HL-60 (cell line): Measurements from ENCODE around the gene UBE2J2.

Experiments used
- DNase-seq, 2 experiments: peaks; one replicate each; pipeline ENCODE4 v3.0.0-alpha.2; 2010 to 2020; ENCODE audit warnings: low read depth in 1 of 2, low spot score in 1 of 2
- H3K27ac ChIP-seq: fragments of 250-450 bp; sonication (Bioruptor Pico); replicated peaks from 2 replicates; pipeline ENCODE4 v1.5.1; 2020; ENCODE audit warnings: mild to moderate bottlenecking, moderate library complexity
- H3K27me3 ChIP-seq: fragments of 250-450 bp; sonication (Bioruptor Pico); 2 replicates; pipeline ENCODE4 v1.5.1; 2021; ENCODE audit warnings: mild to moderate bottlenecking, moderate library complexity; ENCODE audit not compliant: insufficient read depth, poor library complexity, severe bottlenecking
- H3K4me3 ChIP-seq: replicated peaks from 2 replicates; pipeline ENCODE4 v1.5.1; 2011; ENCODE audit warnings: mild to moderate bottlenecking, control low read depth, low read length; ENCODE audit not compliant: insufficient read depth
- GABPA ChIP-seq: IDR thresholded peaks from 2 replicates; pipeline ENCODE4 v1.6.1; 2012; ENCODE audit warnings: low read depth
- POLR2AphosphoS5 ChIP-seq: IDR thresholded peaks from 2 replicates; pipeline ENCODE4 v1.6.1; 2012; ENCODE audit warnings: low read depth
- SPI1 ChIP-seq: IDR thresholded peaks from 2 replicates; pipeline ENCODE4 v1.6.1; 2012; ENCODE audit warnings: low read depth, mild to moderate bottlenecking, borderline replicate concordance
- TF ChIP-seq, protein P1 (sequence below): IDR thresholded peaks from 2 replicates; pipeline ENCODE4 v1.6.1; 2012; ENCODE audit warnings: low read depth; ENCODE audit not compliant: insufficient replicate concordance
- TF ChIP-seq, protein P2 (sequence below): IDR thresholded peaks from one replicate; pipeline ENCODE4 v1.5.1; 2011; ENCODE audit warnings: low read length, control low read depth, inconsistent platforms; ENCODE audit not compliant: insufficient read depth

UBE2J2 gene

DNA sequence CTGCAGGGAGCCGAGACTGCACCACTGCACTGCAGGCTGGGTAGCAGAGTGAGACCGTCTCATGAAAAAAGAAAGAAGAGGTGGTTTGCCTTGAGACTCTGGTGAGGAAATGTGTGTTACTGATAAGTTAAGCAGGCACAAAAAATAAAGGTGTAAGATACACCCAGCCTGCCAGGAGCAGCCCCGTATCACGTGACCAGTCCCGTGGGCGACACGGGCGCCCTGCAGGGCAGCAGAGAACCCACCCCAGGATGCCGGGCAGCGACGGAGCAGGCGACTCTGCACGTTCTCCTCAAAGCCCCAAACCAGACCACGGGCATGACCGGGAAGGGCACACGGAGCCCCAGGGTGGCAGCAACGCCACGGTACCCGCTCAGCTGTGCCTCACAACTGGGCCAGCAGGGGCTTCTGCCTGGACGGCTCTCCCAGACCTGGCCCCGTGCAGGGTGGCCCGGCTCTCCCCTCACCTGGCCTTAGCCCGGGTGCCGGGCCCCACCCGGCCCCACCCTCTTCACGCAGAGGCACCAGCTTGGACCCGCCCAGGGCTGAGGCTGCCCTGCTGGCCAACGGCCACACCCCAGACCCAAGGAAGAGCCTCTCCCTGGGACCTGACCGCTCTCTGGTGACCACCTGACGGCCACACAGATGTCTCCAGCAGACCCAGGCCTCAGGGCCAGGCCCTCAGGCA lies 51.6 kb downstream of the UBE2J2 start:
- no peak overlapping the region for H3K4me3 ChIP-seq

DNA sequence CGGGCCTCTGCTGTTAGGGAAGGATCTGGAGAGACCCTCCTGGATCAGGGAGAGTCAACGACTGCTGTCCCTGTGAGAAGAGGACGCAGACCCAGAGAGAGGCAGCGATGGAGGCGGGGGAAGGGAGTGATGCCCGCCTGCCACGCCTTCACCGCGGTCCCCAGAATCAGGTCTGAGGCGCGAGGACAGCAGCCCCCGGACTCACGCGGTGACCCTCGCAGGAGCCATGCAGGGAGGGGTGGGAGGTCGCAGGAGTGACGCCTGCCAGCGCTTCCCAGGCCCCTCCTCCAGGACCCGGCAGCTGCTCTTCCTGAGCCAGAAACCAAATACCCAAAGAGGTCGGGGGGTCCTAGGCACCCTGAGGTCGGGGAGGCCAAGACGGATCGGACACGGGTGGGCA lies 53.5 kb downstream of the UBE2J2 start:
- no peak overlapping the region for H3K27ac ChIP-seq
- no peak overlapping the region for H3K4me3 ChIP-seq
- no peak for DNase-seq
- no peak for TF ChIP-seq GABPA
- TF ChIP-seq, protein P1, sequence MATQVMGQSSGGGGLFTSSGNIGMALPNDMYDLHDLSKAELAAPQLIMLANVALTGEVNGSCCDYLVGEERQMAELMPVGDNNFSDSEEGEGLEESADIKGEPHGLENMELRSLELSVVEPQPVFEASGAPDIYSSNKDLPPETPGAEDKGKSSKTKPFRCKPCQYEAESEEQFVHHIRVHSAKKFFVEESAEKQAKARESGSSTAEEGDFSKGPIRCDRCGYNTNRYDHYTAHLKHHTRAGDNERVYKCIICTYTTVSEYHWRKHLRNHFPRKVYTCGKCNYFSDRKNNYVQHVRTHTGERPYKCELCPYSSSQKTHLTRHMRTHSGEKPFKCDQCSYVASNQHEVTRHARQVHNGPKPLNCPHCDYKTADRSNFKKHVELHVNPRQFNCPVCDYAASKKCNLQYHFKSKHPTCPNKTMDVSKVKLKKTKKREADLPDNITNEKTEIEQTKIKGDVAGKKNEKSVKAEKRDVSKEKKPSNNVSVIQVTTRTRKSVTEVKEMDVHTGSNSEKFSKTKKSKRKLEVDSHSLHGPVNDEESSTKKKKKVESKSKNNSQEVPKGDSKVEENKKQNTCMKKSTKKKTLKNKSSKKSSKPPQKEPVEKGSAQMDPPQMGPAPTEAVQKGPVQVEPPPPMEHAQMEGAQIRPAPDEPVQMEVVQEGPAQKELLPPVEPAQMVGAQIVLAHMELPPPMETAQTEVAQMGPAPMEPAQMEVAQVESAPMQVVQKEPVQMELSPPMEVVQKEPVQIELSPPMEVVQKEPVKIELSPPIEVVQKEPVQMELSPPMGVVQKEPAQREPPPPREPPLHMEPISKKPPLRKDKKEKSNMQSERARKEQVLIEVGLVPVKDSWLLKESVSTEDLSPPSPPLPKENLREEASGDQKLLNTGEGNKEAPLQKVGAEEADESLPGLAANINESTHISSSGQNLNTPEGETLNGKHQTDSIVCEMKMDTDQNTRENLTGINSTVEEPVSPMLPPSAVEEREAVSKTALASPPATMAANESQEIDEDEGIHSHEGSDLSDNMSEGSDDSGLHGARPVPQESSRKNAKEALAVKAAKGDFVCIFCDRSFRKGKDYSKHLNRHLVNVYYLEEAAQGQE, result no peak
- TF ChIP-seq POLR2AphosphoS5, result no peak
- TF ChIP-seq, protein P2, sequence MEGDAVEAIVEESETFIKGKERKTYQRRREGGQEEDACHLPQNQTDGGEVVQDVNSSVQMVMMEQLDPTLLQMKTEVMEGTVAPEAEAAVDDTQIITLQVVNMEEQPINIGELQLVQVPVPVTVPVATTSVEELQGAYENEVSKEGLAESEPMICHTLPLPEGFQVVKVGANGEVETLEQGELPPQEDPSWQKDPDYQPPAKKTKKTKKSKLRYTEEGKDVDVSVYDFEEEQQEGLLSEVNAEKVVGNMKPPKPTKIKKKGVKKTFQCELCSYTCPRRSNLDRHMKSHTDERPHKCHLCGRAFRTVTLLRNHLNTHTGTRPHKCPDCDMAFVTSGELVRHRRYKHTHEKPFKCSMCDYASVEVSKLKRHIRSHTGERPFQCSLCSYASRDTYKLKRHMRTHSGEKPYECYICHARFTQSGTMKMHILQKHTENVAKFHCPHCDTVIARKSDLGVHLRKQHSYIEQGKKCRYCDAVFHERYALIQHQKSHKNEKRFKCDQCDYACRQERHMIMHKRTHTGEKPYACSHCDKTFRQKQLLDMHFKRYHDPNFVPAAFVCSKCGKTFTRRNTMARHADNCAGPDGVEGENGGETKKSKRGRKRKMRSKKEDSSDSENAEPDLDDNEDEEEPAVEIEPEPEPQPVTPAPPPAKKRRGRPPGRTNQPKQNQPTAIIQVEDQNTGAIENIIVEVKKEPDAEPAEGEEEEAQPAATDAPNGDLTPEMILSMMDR, result no peak
- TF ChIP-seq SPI1, result no peak
- no peaks in the 10 kb centered on the region for H3K27me3 ChIP-seq

More for the DNA sequence above, 51.6 kb downstream of the UBE2J2 start:
- H3K27ac ChIP-seq, result no peak overlapping the region
- no peak for DNase-seq
- no peaks in the 10 kb centered on the region for H3K27me3 ChIP-seq
- TF ChIP-seq POLR2AphosphoS5, result no peak
- TF ChIP-seq, protein P1, result no peak
- TF ChIP-seq GABPA, result no peak
- TF ChIP-seq, protein P2, result no peak
- no peak for TF ChIP-seq SPI1

DNA sequence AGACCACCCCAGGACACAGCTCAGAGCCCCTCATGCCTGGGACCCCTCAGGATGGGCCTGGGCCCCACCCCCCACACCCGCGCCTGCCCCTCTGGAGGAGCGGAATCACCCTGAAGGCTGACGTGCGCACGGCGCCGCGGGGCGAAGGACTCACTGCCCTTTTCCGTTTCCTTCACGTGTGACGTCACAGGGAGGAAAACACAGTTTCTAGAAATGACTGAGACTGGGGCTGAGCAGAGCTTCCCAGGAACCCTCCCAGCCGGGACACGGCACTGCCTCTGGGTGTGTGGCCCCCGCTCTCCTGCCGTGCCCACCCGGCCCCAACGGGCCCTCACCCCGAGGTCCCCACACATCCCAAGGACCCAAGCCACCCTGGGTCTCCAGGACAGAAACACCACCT lies 54.3 kb downstream of the UBE2J2 start:
- Histone ChIP-seq H3K4me3 (no peak overlapping the region), H3K27ac (no peak overlapping the region), H3K27me3 (no peaks in the 10 kb centered on the region)
- TF ChIP-seq POLR2AphosphoS5 (no peak), GABPA (no peak), SPI1 (no peak)
- TF ChIP-seq, protein P1, result no peak
- TF ChIP-seq, protein P2, result no peak
- no peak for DNase-seq
